NCI-H2081 treated with DMSO at 0.1 percent for 48 hours (cell line): ENCODE data around the gene PDE6C.
"Not testable (repeated sequence)": the region's sequence is repeated elsewhere in the genome, so short reads cannot be mapped to it uniquely, and the experiment has no call there.

Source experiments
- DNase-seq: peaks from one replicate; lab custom pipeline; 2025; lab: John Stamatoyannopoulos, UW

Gene PDE6C

DNA sequence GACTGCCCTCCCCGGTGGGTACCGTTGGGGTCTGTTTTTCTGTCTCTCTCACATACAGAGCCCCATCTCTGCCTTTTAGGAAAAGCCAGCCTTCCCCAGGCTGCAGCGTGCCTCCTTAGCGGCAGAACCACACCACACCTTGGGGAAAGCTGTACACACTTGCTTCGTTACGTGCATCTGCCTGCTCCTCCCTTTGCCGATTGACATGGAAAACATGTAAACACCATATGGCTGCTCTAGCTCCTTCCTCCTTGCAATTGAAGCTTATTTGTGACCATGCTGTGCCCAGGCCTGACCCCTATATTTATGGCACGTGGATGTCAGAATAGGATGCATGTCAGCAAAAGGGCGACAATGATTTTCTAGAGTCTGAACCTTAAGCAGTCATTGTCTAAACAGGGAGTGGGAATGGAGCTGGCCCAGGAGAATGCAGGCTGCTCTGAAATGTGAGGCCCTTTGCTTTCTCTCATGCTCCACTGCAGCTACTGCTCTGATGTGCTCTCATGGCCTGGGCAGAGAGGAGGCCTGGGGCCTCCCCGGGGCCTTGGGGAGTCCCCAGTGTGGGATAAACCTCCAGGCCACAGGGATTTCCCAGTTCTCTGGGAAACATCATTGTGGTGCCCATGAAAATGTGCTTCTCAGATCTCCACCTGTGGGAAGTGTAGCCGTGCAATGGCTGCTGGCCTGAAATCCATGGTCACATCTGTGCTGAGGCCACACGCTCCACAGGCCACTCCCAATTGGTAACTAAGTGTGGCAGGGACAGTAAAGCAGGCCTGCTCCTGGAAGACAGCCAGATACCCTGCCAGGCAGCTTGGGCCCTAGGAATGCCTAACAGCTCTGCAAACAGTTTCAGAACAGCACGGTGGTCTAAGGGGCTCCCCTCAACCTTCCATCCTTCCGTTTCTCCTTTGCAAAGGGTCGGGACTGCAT, 18.6 kb downstream of the PDE6C start:
- no peak for DNase-seq

DNA sequence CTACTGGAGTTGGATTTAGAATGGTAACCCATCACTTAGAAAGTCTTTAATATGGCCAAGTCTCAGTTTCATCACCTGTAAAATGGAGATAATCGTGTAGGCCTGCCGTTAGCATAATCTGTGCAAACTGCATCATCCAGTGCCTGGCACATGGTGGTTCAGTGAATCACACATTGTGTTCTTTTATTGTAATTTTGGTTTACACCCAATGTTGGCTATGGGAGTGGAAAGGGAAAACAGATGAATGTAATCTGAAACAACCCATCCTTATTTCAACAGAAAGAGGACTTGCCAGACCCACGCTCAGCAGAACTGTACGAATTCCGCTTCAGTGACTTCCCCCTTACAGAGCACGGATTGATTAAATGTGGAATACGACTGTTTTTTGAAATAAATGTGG, 27.5 kb downstream of the PDE6C start:
- DNase-seq, result no peak

DNA sequence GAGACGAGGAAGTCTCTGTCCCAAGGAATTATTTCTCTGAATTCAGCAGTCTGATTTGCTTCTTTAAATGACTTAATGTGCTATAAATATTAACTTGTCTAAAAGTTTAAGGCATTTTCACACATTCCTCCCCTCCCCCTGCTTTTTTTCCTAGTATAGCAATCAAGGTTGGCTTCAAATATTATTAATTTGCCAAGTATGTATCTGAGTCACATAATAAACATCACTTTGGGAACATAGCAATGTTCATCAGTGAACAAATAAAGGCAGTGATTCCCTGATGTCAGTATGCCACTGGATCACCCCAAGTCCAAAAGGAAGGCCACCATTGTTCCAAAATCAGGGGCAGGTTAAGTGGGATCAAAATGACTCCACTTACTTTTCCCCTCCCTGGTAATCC, 40.5 kb downstream of the PDE6C start:
- DNase-seq, result no peak

DNA sequence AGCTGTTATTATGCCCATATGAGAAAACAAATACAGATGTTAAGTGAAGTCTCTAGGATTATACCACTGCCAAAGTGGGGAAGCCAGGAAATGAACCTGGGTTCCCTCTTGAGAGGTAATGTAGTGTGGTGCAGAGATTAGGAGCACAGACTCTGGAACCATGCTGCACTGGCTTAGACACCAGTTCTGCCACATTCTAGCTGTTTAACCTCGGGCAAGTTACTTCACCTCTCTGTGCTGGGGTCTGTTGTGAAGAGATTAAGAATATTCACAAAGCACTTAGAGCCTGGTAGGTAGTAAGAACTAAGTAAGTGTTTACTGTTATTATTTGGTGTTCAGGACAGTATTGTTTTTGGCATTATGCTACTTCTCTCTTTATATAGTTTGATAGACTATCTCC, 41.9 kb downstream of the PDE6C start:
- no peak for DNase-seq

DNA sequence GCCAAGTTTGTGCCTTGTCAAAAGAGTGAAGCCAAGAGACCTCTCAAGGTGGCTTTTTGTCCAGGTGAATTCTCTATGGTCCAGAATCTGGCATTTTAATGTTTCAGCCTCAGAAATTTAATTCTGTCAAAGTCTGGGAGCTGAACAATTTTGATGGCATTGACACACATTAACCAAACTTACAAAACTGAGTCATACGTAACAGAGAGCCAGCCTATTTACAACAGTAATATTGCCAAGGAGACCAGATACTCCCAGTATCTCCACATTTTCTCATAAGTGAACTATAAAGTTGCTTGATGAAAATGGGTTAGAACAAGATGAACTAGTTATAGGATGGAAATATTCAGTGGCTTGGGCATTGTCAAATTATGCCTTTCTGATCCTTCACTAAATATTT, 43.8 kb downstream of the PDE6C start:
- DNase-seq, result no peak

DNA sequence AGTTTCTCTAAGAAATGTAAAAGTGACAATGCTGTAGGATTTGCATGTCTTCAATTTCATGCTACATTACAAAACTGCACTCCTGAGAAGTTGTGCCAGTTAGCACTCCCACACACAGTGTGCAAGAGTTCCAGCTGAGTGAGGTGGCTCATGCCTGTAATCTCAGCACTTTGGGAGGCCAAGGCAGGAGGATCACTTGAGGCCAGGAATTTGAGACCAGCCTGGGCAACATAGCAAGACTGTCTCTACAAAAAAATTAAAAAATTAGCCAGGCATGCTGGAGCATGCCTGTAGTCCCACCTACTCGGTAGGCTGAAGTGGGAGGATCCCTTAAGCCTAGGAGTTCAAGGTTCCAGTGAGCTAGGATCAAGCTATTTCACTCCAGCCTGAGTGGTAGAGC, 45.4 kb downstream of the PDE6C start:
- DNase-seq, result no peak

DNA sequence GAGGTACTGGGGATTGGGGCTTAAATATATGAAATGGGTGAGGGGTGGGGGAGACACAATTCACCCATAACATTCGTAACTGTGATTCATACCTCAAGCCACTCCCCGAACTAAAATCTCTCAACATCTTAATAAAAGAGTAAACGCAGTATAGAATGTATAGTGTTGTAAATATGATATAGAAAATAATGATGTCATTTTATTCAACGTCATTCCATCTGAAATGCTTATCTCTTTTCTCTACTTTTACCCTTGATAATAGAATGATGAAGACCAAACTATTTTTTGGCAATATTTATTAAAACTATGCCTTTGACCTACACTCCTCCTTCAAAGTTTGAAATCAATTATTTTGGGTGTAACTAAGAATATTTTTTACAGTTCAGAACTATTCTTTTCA, 53.7 kb downstream of the PDE6C start:
- no peak for DNase-seq

DNA sequence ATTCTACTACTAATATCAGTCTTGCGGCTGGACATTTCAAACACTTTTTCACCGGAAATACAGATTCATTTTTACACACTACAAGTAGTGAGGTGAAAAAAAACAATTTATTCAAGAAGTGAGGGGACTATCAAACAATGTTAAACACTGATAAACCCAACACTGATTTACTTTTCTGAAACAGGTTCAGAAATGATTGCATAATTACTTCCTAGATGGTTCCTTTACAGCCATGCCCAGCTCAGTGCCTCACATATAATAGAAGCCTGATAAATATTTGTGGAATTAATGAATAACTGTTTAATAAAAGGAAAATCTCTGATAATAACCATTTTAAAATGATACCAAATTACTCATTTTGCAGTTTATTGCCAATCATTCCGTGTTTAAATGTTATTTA, 55.5 kb downstream of the PDE6C start:
- no peak for DNase-seq

DNA sequence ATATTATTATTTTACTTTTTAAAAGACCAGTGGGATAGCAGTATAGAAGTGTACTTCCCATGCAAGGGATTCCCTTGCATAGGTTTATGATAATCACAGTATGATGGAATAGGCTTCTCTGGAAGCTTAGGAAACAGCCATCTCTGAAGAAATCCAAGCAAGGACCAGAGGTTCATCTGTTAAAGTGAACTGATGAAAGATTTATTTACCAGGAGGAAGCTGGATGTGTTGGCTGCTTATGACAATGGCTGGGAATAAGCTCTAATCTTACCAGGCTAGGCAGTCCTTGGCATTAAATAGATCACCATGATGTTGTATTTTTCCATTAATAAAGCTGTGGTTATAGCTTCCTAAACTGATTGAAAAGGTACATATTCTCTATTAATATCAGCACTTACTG, 58.0 kb downstream of the PDE6C start:
- no peak for DNase-seq

DNA sequence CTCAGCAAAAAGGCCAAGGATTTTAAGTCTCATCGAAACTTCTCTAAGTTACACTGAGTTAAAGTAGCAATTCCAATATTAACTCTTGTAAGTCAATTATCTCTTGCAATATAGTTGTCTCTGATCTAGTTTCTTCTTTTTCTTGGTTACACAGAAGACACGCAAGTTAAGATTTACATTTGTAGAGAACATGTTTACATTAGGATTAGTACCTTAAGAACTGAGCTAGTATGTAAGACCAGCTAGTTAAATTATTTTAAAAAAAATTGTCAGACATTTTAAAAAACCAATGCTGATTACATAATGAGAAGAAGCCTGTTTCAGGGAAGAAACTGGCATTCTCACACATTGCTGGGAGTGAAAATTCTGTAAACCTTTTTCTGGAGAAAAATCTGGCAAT, 58.7 kb downstream of the PDE6C start:
- no peak for DNase-seq

DNA sequence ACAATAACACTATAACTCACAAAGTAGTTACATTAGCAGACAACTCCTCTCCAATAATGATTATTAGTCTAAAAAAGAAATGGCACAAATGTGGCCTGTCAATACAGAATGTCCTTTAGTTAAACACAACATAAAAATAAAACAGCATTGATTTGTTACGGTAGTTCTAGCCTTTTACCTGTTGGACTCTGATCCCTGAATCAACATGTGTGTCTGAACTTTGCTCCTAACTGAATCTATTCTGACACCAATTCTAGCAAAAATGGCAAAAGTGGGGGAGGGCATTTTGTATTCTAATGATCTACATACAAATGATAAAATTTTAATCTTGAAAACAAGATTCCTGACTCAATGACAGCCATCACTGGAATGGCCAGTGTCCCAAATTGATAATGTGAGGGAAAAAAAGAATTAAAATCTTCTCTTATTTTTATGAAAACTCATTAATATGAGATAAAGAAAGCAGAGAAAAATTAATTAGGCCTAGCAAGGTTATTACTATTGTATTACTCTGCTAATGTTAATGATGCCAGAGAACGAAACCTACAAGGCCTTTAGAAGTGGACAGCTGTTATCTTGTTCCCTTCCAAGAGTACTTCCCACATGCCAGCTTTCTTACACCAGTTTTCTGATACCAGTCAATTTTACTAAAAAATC, 59.8 kb downstream of the PDE6C start:
- DNase-seq, result no peak

DNA sequence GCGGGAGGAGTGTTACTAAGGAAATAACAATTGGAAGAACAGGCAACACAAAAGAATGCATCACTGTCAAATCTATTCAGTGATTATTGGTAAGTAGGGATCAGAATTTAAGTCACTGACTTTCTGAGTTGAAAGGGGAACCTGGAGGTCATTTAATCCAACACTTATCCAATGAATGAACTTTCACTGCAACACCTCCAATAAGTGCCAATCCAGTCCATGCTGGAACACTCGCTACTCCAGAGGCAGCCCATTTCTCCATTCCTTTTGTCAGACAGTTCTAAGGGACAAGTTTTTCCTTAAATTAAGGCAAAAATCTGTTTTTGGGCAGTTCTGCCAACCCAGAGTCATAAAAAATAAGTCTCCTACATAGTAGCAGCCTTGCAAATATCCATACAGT, 60.6 kb downstream of the PDE6C start:
- DNase-seq, result no peak

DNA sequence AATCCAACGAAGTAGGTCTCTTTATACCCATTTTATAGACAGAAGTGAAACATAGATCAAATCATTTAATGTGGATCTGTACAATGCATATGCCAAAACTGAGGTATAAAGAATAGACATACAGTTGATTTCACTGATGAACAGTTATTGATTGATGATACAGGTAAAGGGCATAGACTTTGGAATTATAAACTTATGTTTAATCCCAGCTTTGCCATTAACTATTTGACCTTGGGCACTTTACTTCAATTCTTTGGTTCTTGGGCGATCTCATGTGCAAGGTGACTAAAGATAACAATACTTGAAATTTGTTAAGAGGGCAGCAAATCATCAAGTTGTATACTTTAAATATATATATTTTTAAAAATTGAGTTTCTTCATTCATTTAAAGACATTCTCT, 61.5 kb downstream of the PDE6C start:
- DNase-seq, result no peak

DNA sequence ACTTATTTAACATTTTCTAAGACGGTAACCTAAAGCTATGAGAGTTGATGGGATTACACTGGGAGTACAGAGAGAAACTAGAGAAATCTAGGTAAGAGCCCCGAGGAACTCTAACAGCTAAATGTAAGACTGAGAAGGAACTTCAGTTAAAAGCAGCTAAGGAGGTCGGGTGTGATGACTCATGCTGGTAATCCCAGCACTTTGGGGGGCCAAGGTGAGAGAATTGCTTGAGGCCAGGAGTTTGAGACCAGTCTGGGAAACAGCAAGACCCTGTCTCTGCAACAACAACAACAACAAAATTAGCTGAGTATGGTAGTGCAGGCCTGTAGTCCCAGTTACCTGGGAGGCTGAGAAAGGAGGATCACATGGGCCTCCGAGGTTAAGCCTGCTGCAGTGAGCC, 66.0 kb downstream of the PDE6C start:
- DNase-seq, result no peak

DNA sequence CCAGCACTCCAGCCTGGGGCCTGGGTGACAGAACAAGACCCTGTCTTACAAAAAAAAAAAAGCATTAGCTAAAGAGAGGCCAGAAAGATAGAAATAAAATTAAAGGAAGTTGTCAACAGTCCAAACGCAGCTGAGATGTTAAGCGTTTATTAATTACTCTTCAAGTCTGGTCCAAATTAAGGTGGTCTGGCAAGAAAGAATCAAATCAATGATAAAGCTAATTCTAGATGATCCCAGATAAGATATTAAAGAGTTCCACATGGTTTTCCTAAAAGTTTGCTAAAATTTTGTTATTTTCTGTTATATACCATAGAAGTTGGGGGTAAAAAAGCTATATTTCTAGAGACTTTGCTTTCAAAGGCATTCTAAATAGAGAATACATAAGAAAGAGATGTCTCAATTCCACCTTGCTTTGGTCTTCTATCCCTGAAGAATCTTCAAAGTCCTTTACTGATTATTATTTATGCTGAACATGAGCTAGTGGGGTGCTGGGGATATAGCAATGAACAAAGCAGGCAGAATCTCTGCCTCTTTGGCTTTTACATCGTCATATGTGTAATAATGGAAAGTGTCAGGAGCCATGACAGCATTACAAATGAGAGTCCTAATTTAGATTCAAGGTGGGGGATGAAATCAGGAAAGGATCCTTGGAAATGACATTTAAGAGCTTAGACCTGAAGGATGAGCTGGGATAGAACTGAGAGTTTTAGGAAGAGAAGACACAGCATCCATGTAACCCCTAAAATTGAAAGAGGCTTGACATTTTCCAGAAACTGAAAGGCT, 66.7 kb downstream of the PDE6C start:
- no peak for DNase-seq

DNA sequence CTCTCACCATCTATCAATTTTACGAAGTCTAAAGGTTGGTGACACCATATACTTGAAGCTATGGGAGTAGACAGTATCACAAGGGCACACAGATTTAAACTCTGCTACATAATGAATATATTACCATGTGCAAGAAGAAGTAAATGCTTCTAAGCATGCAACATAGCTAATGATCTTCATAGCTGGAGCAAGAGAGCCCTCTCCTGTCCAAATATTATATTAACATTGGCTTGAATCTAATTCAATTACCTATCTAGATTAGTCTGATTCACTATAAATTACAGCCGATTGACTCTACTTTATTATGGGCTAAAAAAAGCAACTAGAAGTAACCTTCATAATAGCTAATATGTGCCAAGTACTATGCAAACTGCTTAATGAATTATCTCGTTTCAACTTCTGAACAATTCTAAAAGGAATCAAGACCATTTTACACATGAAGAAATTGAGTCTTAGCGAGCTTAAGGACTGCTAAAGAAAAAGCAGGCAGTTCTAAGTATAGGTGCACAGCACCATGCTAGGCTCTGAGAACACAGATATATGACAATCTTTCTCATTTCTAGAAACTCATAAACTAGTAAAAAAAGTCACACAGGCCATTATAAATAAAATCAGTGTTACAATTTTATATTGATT, 68.2 kb downstream of the PDE6C start:
- no peak for DNase-seq

DNA sequence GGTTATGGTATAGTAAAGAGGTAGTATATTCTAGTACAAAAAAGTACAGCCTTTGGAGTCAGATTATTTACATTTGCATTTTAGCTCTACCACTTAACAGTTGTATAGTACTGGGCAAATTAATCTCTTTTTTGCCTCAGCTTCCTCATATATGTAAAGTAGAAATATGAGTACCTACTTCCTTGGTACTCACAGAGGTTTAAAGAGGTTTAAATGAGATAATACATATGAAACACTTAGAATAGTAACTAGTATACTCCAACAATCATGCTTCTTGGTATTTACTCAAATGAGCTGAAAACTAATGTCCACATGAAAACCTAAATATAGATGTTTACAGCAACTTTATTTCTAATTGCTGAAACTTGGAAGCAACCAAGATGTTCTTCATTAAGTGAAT, 75.4 kb downstream of the PDE6C start:
- DNase-seq, result no peak

DNA sequence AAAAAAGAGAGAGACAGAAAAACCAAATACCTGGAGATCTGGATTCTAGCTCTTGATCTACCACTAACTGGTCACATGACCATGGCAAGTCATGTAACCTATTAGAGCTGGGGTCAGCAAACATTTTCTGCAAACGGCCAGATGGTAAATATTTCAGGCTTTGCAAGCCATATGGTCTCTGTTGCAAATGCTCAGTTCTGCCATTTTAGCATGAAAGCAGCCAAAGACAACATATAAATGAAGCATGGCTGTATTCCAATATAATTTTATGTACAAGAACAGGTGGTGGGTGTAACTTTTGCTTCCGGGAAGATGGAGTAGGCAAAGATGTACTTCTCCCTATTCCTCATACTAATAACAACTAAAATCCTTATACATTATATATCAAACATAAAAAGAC, 83.4 kb downstream of the PDE6C start:
- no peak for DNase-seq

DNA sequence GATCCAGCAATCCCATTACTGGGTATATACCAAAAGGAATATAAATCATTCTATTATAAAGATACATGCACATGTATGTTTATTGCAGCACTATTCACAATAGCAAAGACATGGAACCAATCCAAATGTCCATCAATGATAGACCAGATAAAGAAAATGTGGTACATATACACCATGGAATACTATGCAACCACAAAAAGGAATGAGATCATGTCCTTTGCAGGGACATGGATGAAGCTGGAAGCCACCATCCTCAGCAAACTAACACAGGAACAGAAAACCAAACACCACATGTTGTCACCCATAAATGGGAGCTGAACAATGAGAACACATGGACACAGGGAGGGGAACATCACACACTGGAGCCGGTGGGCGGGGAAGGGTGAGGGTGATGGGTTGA, 84.2 kb downstream of the PDE6C start:
- DNase-seq, result not testable (repeated sequence)

DNA sequence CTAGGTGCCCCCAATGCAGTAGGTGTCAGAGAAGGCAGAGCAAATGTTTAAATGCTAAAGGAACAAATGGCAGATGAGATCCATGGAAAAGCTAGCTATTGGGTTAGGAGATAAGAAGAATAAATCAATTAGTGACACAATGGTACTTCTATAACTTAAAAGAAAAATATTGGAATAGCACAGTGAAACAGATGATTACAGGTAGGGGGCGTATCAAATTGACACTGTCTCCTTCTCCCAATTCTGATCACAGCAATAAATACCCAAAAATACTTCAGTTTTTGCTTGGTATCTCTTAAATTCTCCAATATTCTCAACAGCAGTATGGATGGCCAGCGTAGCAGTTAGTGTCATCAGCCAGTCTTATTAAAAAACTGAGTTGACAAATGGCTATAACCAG, 84.9 kb downstream of the PDE6C start:
- DNase-seq, result no peak

DNA sequence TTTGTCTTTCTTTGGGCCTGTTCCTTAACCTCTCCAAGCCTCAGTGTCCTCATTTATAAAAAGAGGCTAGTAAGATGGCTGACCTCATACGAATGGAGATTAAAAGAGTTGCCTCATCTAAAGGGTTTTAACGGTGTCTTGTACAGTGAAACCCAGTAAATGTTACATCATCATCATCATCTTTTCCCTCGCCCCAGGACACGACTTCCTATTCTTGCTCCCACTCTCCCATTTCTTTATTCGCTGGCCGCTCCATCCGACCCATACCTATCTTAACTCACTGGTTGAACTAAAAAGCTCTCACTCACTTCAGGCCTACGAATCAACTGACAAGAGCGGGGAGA, 89.5 kb downstream of the PDE6C start:
- DNase-seq, result no peak

DNA sequence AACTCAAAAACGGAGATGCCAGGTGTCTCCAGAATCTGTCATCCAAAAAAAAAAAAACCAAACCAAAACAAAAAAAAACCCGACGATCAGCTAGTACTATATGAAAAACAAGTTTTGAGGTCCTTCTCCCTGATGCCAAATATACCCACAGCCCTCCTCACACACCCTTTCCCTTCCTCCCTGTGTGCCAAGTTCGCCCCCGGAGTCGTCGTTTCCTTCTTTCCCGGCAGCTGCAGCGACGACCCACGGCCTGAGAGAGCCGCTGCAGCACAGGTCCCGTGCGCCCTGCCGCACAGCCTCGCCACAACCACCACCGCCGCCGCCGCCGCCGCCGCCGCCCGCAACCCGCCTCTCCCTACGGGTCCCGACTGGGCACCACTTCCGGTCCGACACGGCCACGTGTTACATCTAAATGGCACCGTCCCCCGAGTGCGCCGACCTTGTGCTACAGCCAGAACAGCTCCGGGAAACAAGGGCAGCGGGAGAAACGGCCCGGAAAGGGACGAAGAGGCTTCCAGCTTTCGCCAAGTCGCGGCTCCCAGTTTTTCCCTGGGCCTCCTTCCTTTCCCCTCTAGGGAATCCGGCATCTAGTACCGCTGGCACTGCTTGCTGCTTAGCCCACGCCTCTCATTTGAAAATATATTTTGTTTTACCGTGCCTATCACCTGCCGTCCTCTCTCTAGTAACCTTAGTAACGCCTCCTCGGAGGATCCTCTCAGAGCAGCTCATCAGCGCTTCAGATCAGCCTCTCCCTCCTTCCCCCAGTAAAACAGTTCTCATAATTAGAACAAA, 90.1 kb downstream of the PDE6C start, which contains the start of gene FRA10AC1:
Gene FRA10AC1 (minus strand): TSS at position 383 of the 792 bp plus-strand sequence. CDS start 2,486 bp downstream, outside the sequence.
- peak; percentile 22 for DNase-seq
